Right lobe of liver (tissue), 6 donors: ENCODE data around the gene NDRG2. TPM values are rescaled to one million over a fixed set of nuclear protein-coding genes. Genes with fewer than 3 reads are reported as not detected.
A peak's percentile ranks its signal among the peaks of the same experiment; 100 is the strongest.

Experiments used
- ATAC-seq, 4 donors: fragments of 200-7000 bp; cut with Tn5 transposase; one replicate each; pipeline ENCODE4 v1.9.1; 2020; ENCODE audit warnings: mild to moderate bottlenecking in 4 of 4, moderate library complexity in 4 of 4
- DNase-seq, 3 donors: peaks; one replicate each; pipeline ENCODE4 v3.0.0-alpha.2; 2020
- H3K27ac ChIP-seq, 3 donors: fragments of 200-600 bp; one replicate each; pipeline ENCODE4 v1.8.0; 2022
- H3K27me3 ChIP-seq, 2 donors: fragments of 200-600 bp; one replicate each; pipeline ENCODE4 v1.8.0; 2022
- H3K36me3 ChIP-seq, 4 donors: fragments of 200-600 bp; sonication (generic) in 1 of 4; one replicate each; pipeline versions ENCODE4 v1.5.1 to v1.8.0; 2017 to 2022; ENCODE audit warnings: control low read depth in 1 of 4
- H3K4me1 ChIP-seq, 4 donors: fragments of 200-600 bp; sonication (generic) in 1 of 4; one replicate each; pipeline versions ENCODE4 v1.5.1 to v1.8.0; 2017 to 2022; ENCODE audit warnings: control low read depth in 1 of 4
- H3K4me3 ChIP-seq, 3 donors: fragments of 200-600 bp; one replicate each; pipeline ENCODE4 v1.8.0; 2022
- H3K9me3 ChIP-seq, 4 donors: fragments of 200-600 bp; sonication (generic) in 1 of 4; one replicate each; pipeline versions ENCODE4 v1.5.1 to v1.8.0; 2017 to 2022; ENCODE audit warnings: control low read depth in 1 of 4
- CTCF ChIP-seq, 4 donors: fragments of 200-600 bp in 3 of 4; fragments of 450-650 bp in 1 of 4; IDR thresholded peaks; one replicate each; pipeline versions ENCODE4 v1.5.1 to v1.8.0; 2016 to 2022; ENCODE audit warnings: antibody characterized with exemption in 4 of 4, mild to moderate bottlenecking in 2 of 4
- POLR2A ChIP-seq: fragments of 450-650 bp; IDR thresholded peaks from one replicate; pipeline ENCODE4 v1.6.1; 2017; ENCODE audit warnings: antibody characterized with exemption, mild to moderate bottlenecking
- WGBS: methylation state at CpG from one replicate; pipeline ENCODE4 v1.1.6; 2018; ENCODE audit warnings: low coverage, low lambda C conversion rate; ENCODE audit not compliant: insufficient coverage; ENCODE audit errors: missing lambda C conversion rate; 5-methylcytosine and 5-hydroxymethylcytosine counted together
- intact Hi-C, 2 donors: fragments of 100-400 bp; cut with DNase I; formaldehyde crosslinking; loops; one replicate each; pipeline versions ENCODE4 v1.11.2 to v1.14.1; 2022
- long read RNA-seq: library from polyadenylated mRNA; unstranded; transcript quantifications from one replicate; pipeline ENCODE4 v2.0.0, GENCODE V29; 2019
- total RNA-seq, 6 experiments: library from RNA; depleted of rRNA in 2 of 6; stranded (reverse); fragments of >200 nt in 2 of 6; fragmentation: NEBNext Ultra II Directional in 3 of 6; extraction: Animal tissue kit (Norgen Biotek cat#: 25700) in 3 of 6; gene quantifications; one replicate each; pipeline versions ENCODE4 v1.1.0 to v1.2.4, GENCODE V29; 2016 to 2023
- donor health status: DM: no; HTN: yes; CAD: no.
- donor health status: DM: no; HTN: no; CAD: no.
- donor health status: DM: no; HTN: no; CAD: no.
- donor health status: DM: no; HTN: yes; CAD: no.
- donor health status: DM: no; HTN: yes; CAD: no.

NDRG2 gene
- total RNA-seq, result 100 to 1,000 TPM in 5 of 6 experiments, 10 to 100 TPM in 1; 92.2 to 255 (median 192) TPM
- long read RNA-seq, transcript NDRG2-209 (17 exons, 2,079 nt), result major isoform, 12 of 36 reads
- long read RNA-seq, partial matches to known transcripts, result 0 of 36 reads
- long read RNA-seq, other reads (novel, unspliced or antisense), result 16 of 36 reads

- ATAC-seq, result peak; percentile 83 to 88 (median 86)
- peaks cover 0 to 22% (median 9%) of the 10 kb centered on the region in 4 donors for H3K36me3 ChIP-seq
- intact Hi-C loops, result no loop called here
- WGBS, result 0% methylated on average over 14 of the region's 72 CpGs
- peak within 1 kb of the TSS; percentile 72 to 89 (median 79) for H3K27ac ChIP-seq
- no peaks in the 10 kb centered on the region for H3K9me3 ChIP-seq
- no peaks in the 10 kb centered on the region for H3K27me3 ChIP-seq
- H3K4me1 ChIP-seq, result peaks cover 0 to 8% (median 2%) of the 10 kb centered on the region in 4 donors
- H3K4me3 ChIP-seq, result peak within 1 kb of the TSS; percentile 92 to 100 (median 98)
- DNase-seq, result peak; percentile 89 to 91 (median 91)
- TF ChIP-seq POLR2A (peak; percentile 56), CTCF (IDR thresholded peaks at IDR 0.05) (no peak)
Measured at GRCh38 chr14:21024585-21025370, at the start of gene NDRG2. Gene NDRG2 (minus strand): TSS chr14:21025061. CDS start chr14:21023315, 1,746 bp downstream.

- Histone ChIP-seq H3K27ac (no peak overlapping the region), H3K4me1 (peaks cover 0 to 18% (median 3%) of the 10 kb centered on the region in 4 donors), H3K36me3 (peaks cover 0 to 30% (median 6%) of the 10 kb centered on the region in 4 donors), H3K9me3 (no peaks in the 10 kb centered on the region), H3K4me3 (no peak overlapping the region), H3K27me3 (no peaks in the 10 kb centered on the region)
- WGBS, result no CpG with 5 or more reads among the region's 9 CpGs
- intact Hi-C loops, result no loop called here
- ATAC-seq (no peak), DNase-seq (no peak)
- no peak for TF ChIP-seq CTCF (IDR thresholded peaks at IDR 0.05)
- no peak for TF ChIP-seq POLR2A
Measured at GRCh38 chr14:21073921-21074320, 49.1 kb upstream of the NDRG2 start.

- intact Hi-C loops, result no loop called here
- TF ChIP-seq POLR2A (no peak), CTCF (IDR thresholded peaks at IDR 0.05) (no peak)
- Histone ChIP-seq H3K9me3 (no peaks in the 10 kb centered on the region), H3K4me1 (peaks cover 0 to 25% (median 5%) of the 10 kb centered on the region in 4 donors), H3K27ac (no peak overlapping the region), H3K27me3 (no peaks in the 10 kb centered on the region), H3K4me3 (no peak overlapping the region), H3K36me3 (peaks cover 0 to 23% (median 6%) of the 10 kb centered on the region in 4 donors)
- WGBS, result no CpG with 5 or more reads among the region's 9 CpGs
- no peak for DNase-seq
- no peak for ATAC-seq
Measured at GRCh38 chr14:21072781-21073339, 48.0 kb upstream of the NDRG2 start.

- intact Hi-C loops, result no loop called here
- Histone ChIP-seq H3K27ac (peak overlapping the region; percentile 65 to 72 (median 66)), H3K27me3 (no peaks in the 10 kb centered on the region), H3K4me3 (peak overlapping the region in 2 of 3 donors; percentile 73 to 75), H3K9me3 (no peaks in the 10 kb centered on the region), H3K36me3 (peaks cover 0 to 17% (median 3%) of the 10 kb centered on the region in 4 donors), H3K4me1 (peaks cover 0 to 25% (median 5%) of the 10 kb centered on the region in 4 donors)
- ATAC-seq (no peak), DNase-seq (no peak)
- no peak for TF ChIP-seq POLR2A
- TF ChIP-seq CTCF (IDR thresholded peaks at IDR 0.05), result no peak
- 28% methylated on average over 4 of the region's 4 CpGs for WGBS
Measured at GRCh38 chr14:21072031-21072473, 47.2 kb upstream of the NDRG2 start.
